HEK293 (cell line): ENCODE data around the gene XAF1.

Experiments used
- TCF7L2 ChIP-seq: IDR thresholded peaks from 2 replicates; pipeline ENCODE4 v1.6.1; 2011; ENCODE audit warnings: low read depth, mild to moderate bottlenecking, inconsistent platforms, low read length, moderate library complexity, borderline replicate concordance
- ZNF169 ChIP-seq: fragments of 450-650 bp; formaldehyde crosslinking; IDR thresholded peaks from 2 replicates; pipeline ENCODE4 v1.5.1; 2016; ENCODE audit warnings: missing biosample characterization, missing genetic modification characterization
- ZNF571 ChIP-seq: fragments of 450-650 bp; formaldehyde crosslinking; IDR thresholded peaks from 2 replicates; pipeline ENCODE4 v1.5.0; 2017; ENCODE audit warnings: missing biosample characterization, missing genetic modification characterization
- ZNF792 ChIP-seq: fragments of 450-650 bp; formaldehyde crosslinking; IDR thresholded peaks from 2 replicates; pipeline ENCODE4 v1.5.1; 2016; ENCODE audit warnings: missing biosample characterization, missing genetic modification characterization
- TF ChIP-seq, protein P1 (sequence below): fragments of 450-650 bp; formaldehyde crosslinking; IDR thresholded peaks from 2 replicates; pipeline ENCODE4 v1.5.1; 2016; ENCODE audit warnings: missing biosample characterization, missing genetic modification characterization
- TF ChIP-seq, protein P2 (sequence below): fragments of 450-650 bp; formaldehyde crosslinking; IDR thresholded peaks from 2 replicates; pipeline ENCODE4 v1.5.1; 2017; ENCODE audit warnings: missing biosample characterization, missing genetic modification characterization
- TF ChIP-seq, protein P3 (sequence below): fragments of 450-650 bp; formaldehyde crosslinking; IDR thresholded peaks from 2 replicates; pipeline ENCODE4 v1.5.1; 2016; ENCODE audit warnings: missing biosample characterization, missing genetic modification characterization

DNA sequence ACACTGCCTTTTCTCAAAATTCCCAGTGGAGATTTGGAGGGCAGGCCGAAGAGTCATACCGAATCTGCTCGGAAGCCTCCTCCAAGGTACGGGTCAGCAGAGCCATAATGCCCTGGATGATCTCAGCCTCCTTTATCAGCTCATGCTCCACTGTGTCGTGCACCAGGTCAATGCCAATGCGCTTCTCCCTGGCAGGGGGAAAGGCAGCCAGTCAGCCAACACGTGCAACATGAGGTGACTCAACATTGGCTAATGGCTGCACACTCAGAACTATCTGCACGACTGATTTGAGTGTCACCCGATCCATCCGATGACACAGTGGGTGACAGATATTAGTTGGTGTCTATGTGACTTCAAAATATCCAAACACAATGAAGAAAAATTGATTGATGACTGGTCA lies 59.9 kb downstream of the XAF1 start:
- TF ChIP-seq, protein P1, sequence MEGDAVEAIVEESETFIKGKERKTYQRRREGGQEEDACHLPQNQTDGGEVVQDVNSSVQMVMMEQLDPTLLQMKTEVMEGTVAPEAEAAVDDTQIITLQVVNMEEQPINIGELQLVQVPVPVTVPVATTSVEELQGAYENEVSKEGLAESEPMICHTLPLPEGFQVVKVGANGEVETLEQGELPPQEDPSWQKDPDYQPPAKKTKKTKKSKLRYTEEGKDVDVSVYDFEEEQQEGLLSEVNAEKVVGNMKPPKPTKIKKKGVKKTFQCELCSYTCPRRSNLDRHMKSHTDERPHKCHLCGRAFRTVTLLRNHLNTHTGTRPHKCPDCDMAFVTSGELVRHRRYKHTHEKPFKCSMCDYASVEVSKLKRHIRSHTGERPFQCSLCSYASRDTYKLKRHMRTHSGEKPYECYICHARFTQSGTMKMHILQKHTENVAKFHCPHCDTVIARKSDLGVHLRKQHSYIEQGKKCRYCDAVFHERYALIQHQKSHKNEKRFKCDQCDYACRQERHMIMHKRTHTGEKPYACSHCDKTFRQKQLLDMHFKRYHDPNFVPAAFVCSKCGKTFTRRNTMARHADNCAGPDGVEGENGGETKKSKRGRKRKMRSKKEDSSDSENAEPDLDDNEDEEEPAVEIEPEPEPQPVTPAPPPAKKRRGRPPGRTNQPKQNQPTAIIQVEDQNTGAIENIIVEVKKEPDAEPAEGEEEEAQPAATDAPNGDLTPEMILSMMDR, result no peak
- TF ChIP-seq, protein P2, sequence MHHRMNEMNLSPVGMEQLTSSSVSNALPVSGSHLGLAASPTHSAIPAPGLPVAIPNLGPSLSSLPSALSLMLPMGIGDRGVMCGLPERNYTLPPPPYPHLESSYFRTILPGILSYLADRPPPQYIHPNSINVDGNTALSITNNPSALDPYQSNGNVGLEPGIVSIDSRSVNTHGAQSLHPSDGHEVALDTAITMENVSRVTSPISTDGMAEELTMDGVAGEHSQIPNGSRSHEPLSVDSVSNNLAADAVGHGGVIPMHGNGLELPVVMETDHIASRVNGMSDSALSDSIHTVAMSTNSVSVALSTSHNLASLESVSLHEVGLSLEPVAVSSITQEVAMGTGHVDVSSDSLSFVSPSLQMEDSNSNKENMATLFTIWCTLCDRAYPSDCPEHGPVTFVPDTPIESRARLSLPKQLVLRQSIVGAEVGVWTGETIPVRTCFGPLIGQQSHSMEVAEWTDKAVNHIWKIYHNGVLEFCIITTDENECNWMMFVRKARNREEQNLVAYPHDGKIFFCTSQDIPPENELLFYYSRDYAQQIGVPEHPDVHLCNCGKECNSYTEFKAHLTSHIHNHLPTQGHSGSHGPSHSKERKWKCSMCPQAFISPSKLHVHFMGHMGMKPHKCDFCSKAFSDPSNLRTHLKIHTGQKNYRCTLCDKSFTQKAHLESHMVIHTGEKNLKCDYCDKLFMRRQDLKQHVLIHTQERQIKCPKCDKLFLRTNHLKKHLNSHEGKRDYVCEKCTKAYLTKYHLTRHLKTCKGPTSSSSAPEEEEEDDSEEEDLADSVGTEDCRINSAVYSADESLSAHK (tag by site-specific recombination), result no peak
- TF ChIP-seq ZNF169 (tag by site-specific recombination) (no peak), ZNF571 (tag by site-specific recombination) (no peak), ZNF792 (no peak), TCF7L2 (no peak)
- TF ChIP-seq, protein P3, sequence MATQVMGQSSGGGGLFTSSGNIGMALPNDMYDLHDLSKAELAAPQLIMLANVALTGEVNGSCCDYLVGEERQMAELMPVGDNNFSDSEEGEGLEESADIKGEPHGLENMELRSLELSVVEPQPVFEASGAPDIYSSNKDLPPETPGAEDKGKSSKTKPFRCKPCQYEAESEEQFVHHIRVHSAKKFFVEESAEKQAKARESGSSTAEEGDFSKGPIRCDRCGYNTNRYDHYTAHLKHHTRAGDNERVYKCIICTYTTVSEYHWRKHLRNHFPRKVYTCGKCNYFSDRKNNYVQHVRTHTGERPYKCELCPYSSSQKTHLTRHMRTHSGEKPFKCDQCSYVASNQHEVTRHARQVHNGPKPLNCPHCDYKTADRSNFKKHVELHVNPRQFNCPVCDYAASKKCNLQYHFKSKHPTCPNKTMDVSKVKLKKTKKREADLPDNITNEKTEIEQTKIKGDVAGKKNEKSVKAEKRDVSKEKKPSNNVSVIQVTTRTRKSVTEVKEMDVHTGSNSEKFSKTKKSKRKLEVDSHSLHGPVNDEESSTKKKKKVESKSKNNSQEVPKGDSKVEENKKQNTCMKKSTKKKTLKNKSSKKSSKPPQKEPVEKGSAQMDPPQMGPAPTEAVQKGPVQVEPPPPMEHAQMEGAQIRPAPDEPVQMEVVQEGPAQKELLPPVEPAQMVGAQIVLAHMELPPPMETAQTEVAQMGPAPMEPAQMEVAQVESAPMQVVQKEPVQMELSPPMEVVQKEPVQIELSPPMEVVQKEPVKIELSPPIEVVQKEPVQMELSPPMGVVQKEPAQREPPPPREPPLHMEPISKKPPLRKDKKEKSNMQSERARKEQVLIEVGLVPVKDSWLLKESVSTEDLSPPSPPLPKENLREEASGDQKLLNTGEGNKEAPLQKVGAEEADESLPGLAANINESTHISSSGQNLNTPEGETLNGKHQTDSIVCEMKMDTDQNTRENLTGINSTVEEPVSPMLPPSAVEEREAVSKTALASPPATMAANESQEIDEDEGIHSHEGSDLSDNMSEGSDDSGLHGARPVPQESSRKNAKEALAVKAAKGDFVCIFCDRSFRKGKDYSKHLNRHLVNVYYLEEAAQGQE, result no peak
